GM19043 (cell line): Measurements from ENCODE around the gene SLC2A10.
"Not testable (repeated sequence)": the region's sequence is repeated elsewhere in the genome, so short reads cannot be mapped to it uniquely, and the experiment has no call there.

ENCODE experiments used
- ATAC-seq: cut with Tn5 transposase; IDR thresholded peaks from one replicate; pipeline ENCODE4 v1.9.1; 2021; ENCODE audit warnings: low read depth; ENCODE audit not compliant: unreplicated experiment

Gene SLC2A10

DNA sequence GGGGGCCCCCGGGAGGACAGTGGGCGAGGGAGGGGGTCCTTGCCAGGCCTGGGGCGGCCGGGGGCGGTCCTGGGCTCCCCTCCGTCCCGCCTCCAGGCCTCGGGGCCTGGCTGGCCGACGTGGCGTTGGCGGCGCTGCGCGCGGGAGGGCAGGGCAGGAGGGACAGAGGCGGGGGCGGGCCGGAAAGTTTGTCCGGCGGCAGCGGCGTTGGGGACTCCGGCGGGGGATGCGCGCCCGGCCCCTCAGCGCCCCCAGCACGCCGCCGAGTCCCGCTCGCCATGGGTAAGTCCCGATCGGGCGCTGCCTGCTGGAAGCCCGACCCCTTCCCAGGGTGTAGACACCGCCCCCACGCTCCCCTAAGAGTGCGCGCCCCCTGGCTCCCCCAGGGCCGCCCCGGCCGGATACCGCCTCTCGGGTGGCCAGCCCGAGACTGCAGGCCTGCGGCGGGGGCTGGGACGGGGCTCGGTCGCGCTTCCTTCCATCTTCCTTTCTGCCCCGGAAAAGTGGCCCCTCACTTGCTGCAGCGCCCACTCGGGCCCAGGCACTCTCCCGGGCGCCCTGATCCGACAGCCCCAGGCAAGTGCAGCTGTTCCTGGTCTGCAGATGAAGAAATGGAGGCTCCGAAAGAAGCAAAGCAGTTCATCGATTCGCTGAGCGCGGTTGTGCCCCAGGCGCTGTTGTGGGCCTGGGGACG is at the start of gene SLC2A10:
Gene SLC2A10, plus strand, starts transcription at position 191 of the 694 bp plus-strand sequence. Its CDS starts 88 bp downstream, at position 279.
- ATAC-seq = no peak

GRCh38 chr20:46660487-46660886 is 49.0 kb upstream of the SLC2A10 start:
- ATAC-seq = no peak

DNA sequence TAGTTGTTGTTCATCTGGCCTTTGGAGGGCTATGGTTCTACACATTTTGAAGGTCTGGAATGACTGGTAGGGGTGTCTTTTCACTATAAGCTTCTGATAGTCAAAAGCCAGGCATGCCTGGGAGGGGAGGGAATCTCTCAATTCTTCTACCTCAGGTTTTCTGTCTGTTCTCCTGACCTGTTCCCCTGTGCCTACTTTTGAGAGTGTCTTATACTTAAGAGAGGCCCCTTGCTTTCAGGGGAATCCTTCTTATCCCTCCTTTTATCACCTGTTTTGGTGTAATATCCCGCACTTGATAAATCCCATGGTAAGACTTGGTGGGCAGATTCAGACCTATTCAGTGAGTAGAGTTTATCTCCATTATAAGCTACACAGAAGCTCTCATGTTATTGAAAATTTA is 47.8 kb upstream of the SLC2A10 start:
- ATAC-seq = no peak

- ATAC-seq = no peak
Measured at GRCh38 chr20:46663531-46663930, 45.9 kb upstream of the SLC2A10 start.

DNA sequence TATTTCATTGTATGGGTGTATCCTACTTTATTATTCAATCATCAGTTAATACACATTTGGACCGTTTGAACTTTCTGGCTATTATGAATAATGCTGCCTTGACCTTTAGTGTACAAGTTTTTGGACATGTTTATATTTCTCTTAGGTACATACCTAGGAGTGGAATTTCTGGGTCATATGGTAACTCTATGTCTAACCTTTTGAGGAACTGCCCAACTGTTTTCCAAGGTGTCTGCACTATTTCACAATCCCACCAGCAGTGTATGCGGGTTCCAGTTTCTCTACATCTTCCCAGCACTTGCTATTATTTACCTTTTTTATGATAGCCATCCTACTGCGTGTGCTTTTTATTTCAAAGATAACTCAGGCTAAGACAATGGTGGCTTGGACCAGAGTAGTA is 43.8 kb upstream of the SLC2A10 start:
- ATAC-seq = no peak

DNA sequence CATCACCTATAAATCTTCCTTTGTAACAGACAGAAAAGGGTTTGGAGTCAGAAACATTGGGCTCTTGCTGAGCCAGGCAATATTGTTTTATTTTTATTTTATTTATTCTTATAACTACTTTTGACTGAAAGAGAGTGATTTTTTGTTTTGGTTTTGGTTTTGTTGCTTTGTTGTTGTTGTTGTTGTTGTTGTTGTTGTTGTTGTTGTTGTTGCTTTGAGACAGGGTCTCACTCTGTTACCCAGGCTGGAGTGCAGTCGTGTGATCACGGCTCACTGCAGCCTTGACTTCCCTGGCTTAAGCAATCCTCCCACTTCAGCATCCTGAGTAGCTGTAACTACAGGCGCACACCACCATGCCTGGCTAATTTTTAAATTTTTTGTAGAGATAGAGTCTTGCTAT is 43.1 kb upstream of the SLC2A10 start:
- ATAC-seq = no peak

DNA sequence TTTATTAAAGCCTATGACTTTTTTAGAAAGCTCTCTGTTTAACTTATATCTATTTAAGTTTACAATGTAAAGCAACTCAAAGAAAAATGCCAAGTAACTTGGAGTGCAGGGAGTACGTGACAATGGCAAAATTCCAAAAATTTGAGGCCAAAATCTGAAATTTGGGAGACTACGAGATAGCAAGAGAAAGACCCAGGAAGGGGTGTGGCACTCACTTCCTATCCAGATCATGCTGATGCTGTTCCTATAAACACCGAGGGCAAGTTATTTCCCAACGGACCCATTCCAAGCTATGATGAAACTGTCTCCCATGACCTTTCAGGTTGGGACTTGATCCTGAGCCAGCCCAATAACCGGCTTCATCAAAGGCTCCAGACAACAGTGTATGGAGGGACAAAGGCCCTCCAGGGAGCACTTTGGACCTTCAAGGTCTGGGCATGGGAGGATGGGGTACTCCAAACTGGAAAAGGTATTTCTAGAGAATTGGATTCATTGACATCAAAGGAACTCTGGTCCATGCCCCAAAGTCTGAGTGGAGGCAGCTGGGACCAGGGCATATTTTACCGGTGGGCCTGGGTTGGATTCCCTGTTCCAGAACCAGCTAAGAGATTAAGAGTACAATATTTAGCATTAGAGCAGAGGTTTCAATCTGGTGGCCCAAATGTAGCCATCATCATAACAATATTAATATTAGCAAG is 42.5 kb upstream of the SLC2A10 start:
- ATAC-seq = no peak

GRCh38 chr20:46670228-46670584 is 39.2 kb upstream of the SLC2A10 start:
- no peak for ATAC-seq

GRCh38 chr20:46670585-46671584 is 38.6 kb upstream of the SLC2A10 start:
- ATAC-seq = no peak

- no peak for ATAC-seq
Measured at GRCh38 chr20:46671866-46672542, 37.4 kb upstream of the SLC2A10 start.

DNA sequence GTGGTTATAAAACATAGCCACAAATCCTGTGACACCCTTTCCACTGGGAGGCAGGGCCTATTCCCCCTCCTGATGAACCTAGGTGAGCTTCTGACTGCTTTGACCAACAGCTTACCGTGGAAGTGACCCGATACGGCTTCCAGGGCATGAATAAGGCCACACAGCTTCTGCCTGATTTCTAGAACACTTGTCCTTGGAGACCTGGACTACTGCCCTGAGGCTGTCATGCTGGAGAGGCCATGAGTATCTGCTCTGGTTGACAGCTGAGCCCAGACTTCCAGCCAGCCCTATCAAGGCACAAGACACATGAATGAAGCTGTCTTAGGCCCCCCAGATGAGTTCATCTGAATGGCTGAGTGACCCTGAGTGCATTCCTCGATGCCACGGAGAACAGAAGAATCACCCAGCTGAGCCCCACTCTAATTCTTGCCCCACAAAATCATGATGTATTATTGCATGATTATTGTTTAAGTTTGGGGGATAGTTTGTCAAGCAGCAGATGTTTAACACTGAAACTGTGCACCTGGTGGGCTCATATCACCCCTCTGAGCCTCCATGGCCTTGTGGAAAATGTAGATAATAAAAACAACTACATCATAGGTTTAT is 36.8 kb upstream of the SLC2A10 start:
- ATAC-seq = no peak

- ATAC-seq = no peak
Measured at GRCh38 chr20:46673394-46674252, 35.8 kb upstream of the SLC2A10 start.

DNA sequence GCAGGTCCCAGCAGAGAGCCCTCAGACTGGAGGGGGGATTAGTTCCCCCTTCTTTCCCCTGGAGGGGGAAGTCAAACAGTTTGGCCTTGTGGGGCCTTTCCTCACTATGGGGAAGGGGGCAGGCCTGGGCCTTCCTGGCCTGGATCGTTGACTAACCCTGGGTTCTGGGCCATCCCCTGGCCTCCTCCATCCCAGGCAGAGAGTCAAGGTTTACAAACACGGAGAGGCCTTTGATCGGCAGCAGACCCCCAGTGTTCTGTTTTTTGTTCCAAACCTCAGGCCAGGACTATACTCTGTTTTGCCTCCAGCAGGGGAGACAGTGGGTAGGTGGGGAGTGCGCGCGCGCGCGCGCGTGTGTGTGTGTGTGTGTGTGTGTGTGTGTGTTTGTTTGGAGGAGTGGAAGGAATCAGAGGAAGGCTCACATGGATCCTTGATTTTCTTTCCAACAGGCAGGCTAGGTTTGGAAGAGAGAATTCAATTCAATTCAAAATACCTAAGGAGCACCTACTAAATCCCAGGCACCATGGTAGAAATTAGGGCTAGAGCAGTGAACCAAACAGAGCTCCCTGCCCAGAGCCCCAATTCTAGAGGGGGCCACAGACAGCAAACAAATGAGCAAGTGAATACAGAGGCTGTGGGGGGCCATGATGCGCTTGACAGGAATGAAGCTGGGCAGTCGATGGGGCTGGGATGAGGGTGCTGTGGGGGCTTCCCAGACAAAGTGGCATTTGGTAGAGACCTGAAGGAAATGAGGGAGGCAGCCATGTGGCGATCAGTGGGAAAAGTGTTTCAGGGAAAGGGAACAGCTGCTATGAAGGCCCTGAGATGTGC is 35.0 kb upstream of the SLC2A10 start:
- no peak for ATAC-seq

DNA sequence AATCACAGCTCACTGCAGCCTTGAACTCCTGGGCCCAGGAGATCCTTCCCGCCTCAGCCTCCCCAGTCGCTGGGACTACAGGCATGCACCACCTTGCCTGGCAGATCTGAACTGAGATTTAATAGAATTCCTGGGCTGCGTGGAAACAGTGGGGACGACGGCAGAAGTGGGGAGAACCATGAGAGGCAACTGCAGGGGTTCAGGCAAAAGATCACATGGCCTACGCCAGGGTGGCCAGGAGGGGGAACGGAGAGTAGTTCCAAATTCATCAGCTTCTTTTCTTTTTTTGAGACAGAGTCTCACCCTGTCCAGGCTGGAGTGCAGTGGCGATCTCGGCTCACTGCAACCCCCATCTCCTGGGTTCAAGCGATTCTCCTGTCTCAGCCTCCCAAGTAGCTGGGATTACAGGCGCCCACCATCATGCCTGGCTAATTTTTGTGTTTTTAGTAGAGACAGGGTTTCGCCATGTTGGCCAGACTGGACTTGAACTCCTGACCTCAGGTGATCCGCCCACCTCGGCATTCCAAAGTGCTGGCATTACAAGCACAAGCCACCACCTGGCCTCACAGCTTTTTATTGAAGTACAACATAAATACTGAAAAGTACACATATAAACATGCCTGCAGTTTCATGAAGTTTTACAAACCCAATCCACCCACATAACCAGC is 32.7 kb upstream of the SLC2A10 start:
- not testable (repeated sequence) for ATAC-seq

- no peak for ATAC-seq
Measured at GRCh38 chr20:46677608-46678007, 31.8 kb upstream of the SLC2A10 start.

GRCh38 chr20:46678516-46678915 is 30.9 kb upstream of the SLC2A10 start:
- no peak for ATAC-seq

- ATAC-seq = no peak
Measured at GRCh38 chr20:46680684-46681031, 28.8 kb upstream of the SLC2A10 start.
